ENCODE results near the gene SLC45A1.
"Not testable (repeated sequence)": the region's sequence is repeated elsewhere in the genome, so short reads cannot be mapped to it uniquely, and the experiment has no call there.

The SLC45A1 gene

GRCh38 chr1:8317647-8318381 is at the start of gene SLC45A1:
SLC45A1 (plus strand) TSS chr1:8318114; CDS start chr1:8324330, 6,216 bp downstream.
- peak; percentile 69 for DNase-seq

- DNase-seq = no peak
These were observed 44.9 kb upstream of the SLC45A1 start for GRCh38 chr1:8273036-8273435.

GRCh38 chr1:8274352-8274751 is 43.6 kb upstream of the SLC45A1 start:
- no peak for DNase-seq

- no peak for DNase-seq
These were observed 41.6 kb upstream of the SLC45A1 start for GRCh38 chr1:8276173-8276914.

- DNase-seq = no peak
These were observed 41.0 kb upstream of the SLC45A1 start for GRCh38 chr1:8276932-8277331.

GRCh38 chr1:8278677-8279076 is 39.2 kb upstream of the SLC45A1 start:
- DNase-seq = not testable (repeated sequence)

GRCh38 chr1:8281843-8282509 is 35.9 kb upstream of the SLC45A1 start:
- DNase-seq = no peak

GRCh38 chr1:8283058-8283884 is 34.6 kb upstream of the SLC45A1 start:
- no peak for DNase-seq

GRCh38 chr1:8284127-8284526 is 33.8 kb upstream of the SLC45A1 start:
- no peak for DNase-seq

GRCh38 chr1:8285103-8285502 is 32.8 kb upstream of the SLC45A1 start:
- no peak for DNase-seq

- DNase-seq = no peak
These were observed 31.9 kb upstream of the SLC45A1 start for GRCh38 chr1:8285965-8286364.

GRCh38 chr1:8293118-8293517 is 24.8 kb upstream of the SLC45A1 start:
- DNase-seq = no peak

- no peak for DNase-seq
These were observed 24.2 kb upstream of the SLC45A1 start for GRCh38 chr1:8293641-8294169.

- DNase-seq = no peak
These were observed 23.7 kb upstream of the SLC45A1 start for GRCh38 chr1:8294170-8294697.

GRCh38 chr1:8297245-8297644 is 20.7 kb upstream of the SLC45A1 start:
- DNase-seq = peak; percentile 15

- no peak for DNase-seq
These were observed 18.0 kb upstream of the SLC45A1 start for GRCh38 chr1:8299963-8300362.

GRCh38 chr1:8302081-8302956 is 15.6 kb upstream of the SLC45A1 start:
- no peak for DNase-seq

GRCh38 chr1:8303141-8303540 is 14.8 kb upstream of the SLC45A1 start:
- DNase-seq = no peak

GRCh38 chr1:8303876-8304275 is 14.0 kb upstream of the SLC45A1 start:
- DNase-seq = no peak

- no peak for DNase-seq
These were observed 10.3 kb upstream of the SLC45A1 start for GRCh38 chr1:8307628-8308027.

GRCh38 chr1:8311068-8311718 is 6.7 kb upstream of the SLC45A1 start:
- no peak for DNase-seq
